Urinary bladder (tissue), 4 donors: ENCODE data around the gene DCAF8. TPM values are rescaled to one million over a fixed set of nuclear protein-coding genes. Genes with fewer than 3 reads are reported as not detected.

Experiments
- DNase-seq: peaks from one replicate; pipeline ENCODE4 v3.0.0-alpha.2; 2015; ENCODE audit errors: extremely low spot score
- H3K27ac ChIP-seq: one replicate; pipeline ENCODE4 v1.5.1; 2013; ENCODE audit warnings: low read depth, mild to moderate bottlenecking, moderate library complexity
- H3K36me3 ChIP-seq: one replicate; pipeline ENCODE4 v1.6.1; 2013; ENCODE audit warnings: mild to moderate bottlenecking, moderate library complexity; ENCODE audit not compliant: insufficient read depth
- H3K4me1 ChIP-seq: one replicate; pipeline ENCODE4 v1.6.1; 2013; ENCODE audit warnings: mild to moderate bottlenecking, moderate library complexity; ENCODE audit not compliant: insufficient read depth
- H3K4me3 ChIP-seq: one replicate; pipeline ENCODE4 v1.5.1; 2013; ENCODE audit warnings: low read depth, low read length
- WGBS: extraction: QIAGEN DNeasy Blood & Tissue Kit; methylation state at CpG from one replicate; pipeline ENCODE4 v1.1.7; 2013; 5-methylcytosine and 5-hydroxymethylcytosine counted together
- polyA plus RNA-seq: library from polyadenylated mRNA; stranded (reverse); fragments of 200-250 nt; gene quantifications from one replicate; pipeline ENCODE4 v1.2.3, GENCODE V29; 2013
- total RNA-seq: library from RNA; depleted of rRNA; stranded (reverse); fragments of >200 nt; gene quantifications from one replicate; pipeline ENCODE4 v1.2.3, GENCODE V29; 2014
- donor health status: healthy with polysubstance abuse.
- donor health status: healthy.

DCAF8 gene
- total and polyA plus RNA-seq, 2 donors = 92.9 to 123 TPM

GRCh38 chr1:160193832-160194736 lies 68.3 kb downstream of the DCAF8 start:
- Histone ChIP-seq H3K4me3 (no peak overlapping the region), H3K4me1 (no peaks in the 10 kb centered on the region), H3K27ac (no peak overlapping the region), H3K36me3 (no peaks in the 10 kb centered on the region)
- 92% methylated on average over 9 of the region's 9 CpGs for WGBS
- no peak for DNase-seq

- Histone ChIP-seq H3K4me3 (no peak overlapping the region), H3K4me1 (no peaks in the 10 kb centered on the region), H3K36me3 (no peaks in the 10 kb centered on the region), H3K27ac (no peak overlapping the region)
- 23% methylated on average over 16 of the region's 16 CpGs for WGBS
- peak; percentile 56 for DNase-seq
Measured at GRCh38 chr1:160193091-160193819, 69.1 kb downstream of the DCAF8 start.

- no peak overlapping the region for H3K4me3 ChIP-seq
- H3K4me1 ChIP-seq = no peaks in the 10 kb centered on the region
- no peak overlapping the region for H3K27ac ChIP-seq
- DNase-seq = no peak
- H3K36me3 ChIP-seq = no peaks in the 10 kb centered on the region
Measured at GRCh38 chr1:160192234-160192633, 70.1 kb downstream of the DCAF8 start.

GRCh38 chr1:160191756-160192155 lies 70.6 kb downstream of the DCAF8 start:
- Histone ChIP-seq H3K4me3 (no peak overlapping the region), H3K4me1 (no peaks in the 10 kb centered on the region), H3K27ac (no peak overlapping the region), H3K36me3 (no peaks in the 10 kb centered on the region)
- WGBS = 85% methylated on average over 3 of the region's 3 CpGs
- DNase-seq = no peak

- WGBS = 48% methylated on average over 15 of the region's 15 CpGs
- Histone ChIP-seq H3K4me3 (no peak within 1 kb of the TSS), H3K27ac (no peak within 1 kb of the TSS), H3K36me3 (no peaks in the 10 kb centered on the region), H3K4me1 (no peaks in the 10 kb centered on the region)
- no peak for DNase-seq
Measured at GRCh38 chr1:160189649-160190625, 72.4 kb downstream of the DCAF8 start, which contains the start of gene CASQ1. Gene CASQ1 (plus strand): TSS chr1:160190575. CDS start chr1:160190752, 177 bp downstream.

GRCh38 chr1:160188341-160188740 lies 74.0 kb downstream of the DCAF8 start:
- H3K4me1 ChIP-seq = peaks cover 1% of the 10 kb centered on the region
- no peak overlapping the region for H3K4me3 ChIP-seq
- DNase-seq = no peak
- WGBS = 83% methylated on average over 7 of the region's 7 CpGs
- no peak overlapping the region for H3K27ac ChIP-seq
- H3K36me3 ChIP-seq = no peaks in the 10 kb centered on the region

GRCh38 chr1:160187407-160187806 lies 74.9 kb downstream of the DCAF8 start:
- H3K36me3 ChIP-seq = no peaks in the 10 kb centered on the region
- H3K4me1 ChIP-seq = peaks cover 1% of the 10 kb centered on the region
- DNase-seq = no peak
- H3K4me3 ChIP-seq = no peak overlapping the region
- 82% methylated on average over 7 of the region's 7 CpGs for WGBS
- no peak overlapping the region for H3K27ac ChIP-seq

- H3K36me3 ChIP-seq = no peaks in the 10 kb centered on the region
- no peak overlapping the region for H3K4me3 ChIP-seq
- H3K27ac ChIP-seq = no peak overlapping the region
- peaks cover 1% of the 10 kb centered on the region for H3K4me1 ChIP-seq
- 44% methylated on average over 2 of the region's 2 CpGs for WGBS
- no peak for DNase-seq
Measured at GRCh38 chr1:160186729-160187128, 75.6 kb downstream of the DCAF8 start.

- Histone ChIP-seq H3K4me3 (no peak overlapping the region), H3K4me1 (peaks cover 1% of the 10 kb centered on the region), H3K27ac (no peak overlapping the region), H3K36me3 (no peaks in the 10 kb centered on the region)
- DNase-seq = no peak
- WGBS = 89% methylated on average over 7 of the region's 7 CpGs
Measured at GRCh38 chr1:160186246-160186645, 76.1 kb downstream of the DCAF8 start.

GRCh38 chr1:160179336-160179735 lies 83.0 kb downstream of the DCAF8 start:
- 81% methylated on average over 4 of the region's 4 CpGs for WGBS
- no peak overlapping the region for H3K4me3 ChIP-seq

GRCh38 chr1:160178731-160179130 lies 83.6 kb downstream of the DCAF8 start:
- WGBS = 91% methylated on average over 2 of the region's 2 CpGs
- Histone ChIP-seq H3K27ac (no peak overlapping the region), H3K36me3 (no peaks in the 10 kb centered on the region)

More at GRCh38 chr1:160179336-160179735, 83.0 kb downstream of the DCAF8 start:
- Histone ChIP-seq H3K4me1 (peaks cover 1% of the 10 kb centered on the region), H3K36me3 (no peaks in the 10 kb centered on the region), H3K27ac (no peak overlapping the region)
- no peak for DNase-seq

GRCh38 chr1:160177667-160178066 lies 84.7 kb downstream of the DCAF8 start:
- WGBS = 73% methylated on average over 1 of the region's 1 CpG
- Histone ChIP-seq H3K4me3 (no peak overlapping the region), H3K36me3 (no peaks in the 10 kb centered on the region), H3K27ac (no peak overlapping the region), H3K4me1 (no peaks in the 10 kb centered on the region)
- no peak for DNase-seq

More at GRCh38 chr1:160178731-160179130, 83.6 kb downstream of the DCAF8 start:
- Histone ChIP-seq H3K4me3 (no peak overlapping the region), H3K4me1 (peaks cover 1% of the 10 kb centered on the region)
- no peak for DNase-seq

- H3K36me3 ChIP-seq = no peaks in the 10 kb centered on the region
- peak; percentile 26 for DNase-seq
- no peak overlapping the region for H3K4me3 ChIP-seq
- WGBS = 85% methylated on average over 2 of the region's 2 CpGs
- H3K4me1 ChIP-seq = no peaks in the 10 kb centered on the region
- no peak overlapping the region for H3K27ac ChIP-seq
Measured at GRCh38 chr1:160177231-160177630, 85.1 kb downstream of the DCAF8 start.
